D721Med (cell line): ENCODE results near the gene CYP4F8.

Experiments used
- DNase-seq: peaks from one replicate; pipeline ENCODE4 v3.0.0; 2011; ENCODE audit warnings: low spot score; ENCODE audit not compliant: insufficient read length
- FAIRE-seq: peaks from 2 replicates; lab custom pipeline; 2011; peaks lifted over from hg19 to GRCh38; lab: Jason Lieb, UNC
- TF ChIP-seq, protein P1 (sequence below): IDR thresholded peaks from 2 replicates; pipeline ENCODE4 v1.5.1; 2012; ENCODE audit warnings: mild to moderate bottlenecking, control low read depth; ENCODE audit not compliant: insufficient read depth; ENCODE audit errors: missing control alignments

The CYP4F8 gene

DNA sequence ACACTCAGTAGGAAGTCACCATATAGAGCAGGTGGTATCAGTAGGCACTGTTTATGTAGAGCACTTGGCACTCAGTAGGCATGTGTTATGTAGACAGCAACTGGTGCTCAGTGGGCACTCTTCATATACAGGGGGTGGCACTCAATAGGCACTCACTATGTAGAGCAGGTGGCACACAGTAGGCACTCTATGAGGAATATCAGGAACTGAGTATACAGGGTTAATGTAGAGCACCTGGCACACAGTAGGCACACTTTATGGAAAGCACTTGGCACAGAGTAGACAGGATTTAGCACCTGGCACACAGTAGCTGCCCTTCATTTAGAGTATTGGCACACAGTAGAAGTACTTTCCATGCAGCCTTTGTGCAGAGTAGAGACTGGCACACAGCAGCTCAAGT lies 24.6 kb downstream of the CYP4F8 start:
- DNase-seq (no peak), FAIRE-seq (no peak)
- TF ChIP-seq, protein P1, sequence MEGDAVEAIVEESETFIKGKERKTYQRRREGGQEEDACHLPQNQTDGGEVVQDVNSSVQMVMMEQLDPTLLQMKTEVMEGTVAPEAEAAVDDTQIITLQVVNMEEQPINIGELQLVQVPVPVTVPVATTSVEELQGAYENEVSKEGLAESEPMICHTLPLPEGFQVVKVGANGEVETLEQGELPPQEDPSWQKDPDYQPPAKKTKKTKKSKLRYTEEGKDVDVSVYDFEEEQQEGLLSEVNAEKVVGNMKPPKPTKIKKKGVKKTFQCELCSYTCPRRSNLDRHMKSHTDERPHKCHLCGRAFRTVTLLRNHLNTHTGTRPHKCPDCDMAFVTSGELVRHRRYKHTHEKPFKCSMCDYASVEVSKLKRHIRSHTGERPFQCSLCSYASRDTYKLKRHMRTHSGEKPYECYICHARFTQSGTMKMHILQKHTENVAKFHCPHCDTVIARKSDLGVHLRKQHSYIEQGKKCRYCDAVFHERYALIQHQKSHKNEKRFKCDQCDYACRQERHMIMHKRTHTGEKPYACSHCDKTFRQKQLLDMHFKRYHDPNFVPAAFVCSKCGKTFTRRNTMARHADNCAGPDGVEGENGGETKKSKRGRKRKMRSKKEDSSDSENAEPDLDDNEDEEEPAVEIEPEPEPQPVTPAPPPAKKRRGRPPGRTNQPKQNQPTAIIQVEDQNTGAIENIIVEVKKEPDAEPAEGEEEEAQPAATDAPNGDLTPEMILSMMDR = no peak

DNA sequence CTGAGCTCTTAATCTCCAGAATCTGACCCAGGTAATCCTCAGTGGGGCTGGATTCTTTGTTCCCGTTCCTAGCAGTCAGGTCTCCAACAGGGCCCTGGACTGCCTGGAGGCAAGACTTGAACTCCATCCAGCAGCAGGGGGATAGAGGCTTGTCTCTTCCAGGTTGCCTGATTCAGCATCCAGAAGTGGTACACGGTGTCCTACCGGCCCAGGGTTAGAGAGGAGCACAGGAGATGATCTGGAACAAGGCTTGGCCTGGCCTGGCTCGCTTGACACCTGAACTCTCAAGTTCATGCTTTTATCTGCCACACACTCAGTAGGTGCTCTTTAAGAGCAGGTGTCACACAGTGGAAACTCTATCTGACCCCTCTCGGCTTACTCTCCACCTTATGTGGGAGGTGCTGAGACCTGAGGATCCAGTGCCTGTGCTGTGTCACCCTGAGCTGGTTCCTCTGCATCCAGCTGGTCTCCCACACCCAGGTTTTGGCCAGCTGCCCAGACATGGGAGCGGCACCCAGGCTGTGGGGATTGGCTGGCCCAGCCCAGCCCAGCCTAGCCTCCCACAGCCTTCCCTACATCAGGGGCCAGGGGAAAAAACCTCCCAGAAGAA lies 25.4 kb downstream of the CYP4F8 start, which contains the start of gene CYP4F3:
TSS of gene CYP4F3 (plus strand) at position 604 of the 610 bp plus-strand sequence. CDS start 519 bp downstream, outside the sequence.
- FAIRE-seq = no peak
- TF ChIP-seq, protein P1 = no peak
- no peak for DNase-seq

DNA sequence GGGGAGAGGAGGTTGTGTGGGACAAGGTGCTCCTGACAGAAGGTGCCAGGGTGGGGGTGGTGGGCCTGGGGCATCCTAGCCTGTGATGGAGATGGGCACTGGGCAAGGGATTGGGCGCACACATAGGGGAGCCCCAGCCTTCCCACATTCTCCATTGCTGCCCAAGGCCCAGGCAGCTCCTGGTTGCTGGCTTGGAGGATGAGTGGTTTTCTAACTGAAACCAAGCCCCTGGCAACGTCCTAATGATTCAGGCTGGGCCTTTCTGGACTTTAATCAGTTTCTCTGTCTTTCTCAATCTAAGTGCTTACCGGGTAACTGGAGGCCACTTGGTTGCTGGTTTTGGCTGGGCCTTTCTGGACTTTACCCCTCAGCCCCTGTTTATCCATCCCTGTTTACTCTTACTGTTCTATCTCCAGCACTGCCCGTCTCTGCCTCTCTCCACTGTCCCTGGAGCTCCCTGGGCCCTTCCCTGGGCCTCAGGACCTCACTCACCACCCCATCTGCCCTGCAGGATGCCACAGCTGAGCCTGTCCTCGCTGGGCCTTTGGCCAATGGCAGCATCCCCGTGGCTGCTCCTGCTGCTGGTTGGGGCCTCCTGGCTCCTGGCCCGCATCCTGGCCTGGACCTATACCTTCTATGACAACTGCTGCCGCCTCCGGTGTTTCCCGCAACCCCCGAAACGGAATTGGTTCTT lies 26.0 kb downstream of the CYP4F8 start:
- FAIRE-seq (no peak), DNase-seq (no peak)
- TF ChIP-seq, protein P1 = no peak

DNA sequence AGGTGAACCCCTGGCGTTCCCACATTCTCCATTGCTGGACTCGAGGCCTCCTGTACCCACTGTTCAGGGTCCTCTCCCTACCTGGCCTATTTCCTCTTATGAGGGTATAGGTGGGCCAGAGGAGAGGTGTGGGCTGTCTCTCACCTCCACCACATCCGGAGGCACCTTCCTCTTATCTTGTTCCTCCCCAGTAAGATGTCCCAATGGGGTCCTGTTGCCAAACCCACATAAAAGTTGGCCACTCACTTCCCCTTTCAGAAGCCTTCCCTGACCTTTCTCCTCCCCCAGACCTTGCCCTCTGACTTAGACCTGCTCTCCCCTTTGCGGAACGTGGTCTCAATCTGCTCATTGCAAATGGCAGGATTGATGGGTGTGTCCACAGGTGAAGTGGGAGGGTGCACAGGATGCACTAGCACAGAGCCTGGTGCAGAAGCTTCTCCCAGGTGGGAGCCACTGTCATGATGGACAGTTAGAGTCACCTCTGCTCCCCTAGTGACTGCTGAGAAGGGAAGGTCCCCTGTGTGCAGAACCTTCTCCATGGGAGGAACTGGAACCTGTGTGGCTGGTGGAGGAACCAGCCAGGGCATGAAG lies 27.0 kb downstream of the CYP4F8 start:
- FAIRE-seq (no peak), DNase-seq (no peak)
- TF ChIP-seq, protein P1 = no peak

DNA sequence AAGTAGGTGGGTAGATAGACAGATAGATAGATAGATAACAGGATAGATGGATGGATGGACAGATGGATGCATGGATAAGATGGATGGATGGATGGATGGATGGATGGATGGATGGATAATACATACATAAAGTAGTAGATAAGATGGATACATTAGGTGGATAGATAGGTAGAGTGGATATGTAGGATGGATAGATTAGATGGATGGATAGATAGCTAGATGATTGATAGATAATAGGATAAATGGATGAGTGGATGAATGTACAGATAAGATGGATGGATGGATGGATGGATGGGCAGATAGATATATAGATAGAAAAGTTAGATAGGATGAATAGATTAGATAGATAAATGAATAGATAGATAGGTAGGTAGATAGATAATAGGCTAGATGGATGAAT lies 27.8 kb downstream of the CYP4F8 start:
- DNase-seq (no peak), FAIRE-seq (no peak)
- TF ChIP-seq, protein P1 = no peak

DNA sequence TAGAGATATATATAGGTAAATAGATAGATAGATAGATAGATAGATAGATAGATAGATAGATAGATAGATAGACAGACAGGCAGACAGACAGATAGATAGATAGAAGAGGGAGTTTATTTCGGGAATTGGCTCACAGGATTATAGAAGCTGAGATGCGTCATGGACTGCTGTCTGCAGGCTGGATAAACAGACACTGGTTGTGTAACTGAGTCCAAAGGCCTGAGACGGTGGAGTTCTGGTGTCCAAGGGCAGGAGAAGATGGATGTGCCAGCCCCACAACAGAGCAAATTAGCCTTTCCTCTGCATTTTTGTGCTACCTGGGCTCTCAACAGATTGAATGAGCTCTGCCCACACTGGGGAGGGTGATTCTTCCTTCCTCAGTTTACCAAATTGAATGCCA lies 28.4 kb downstream of the CYP4F8 start:
- no peak for FAIRE-seq
- DNase-seq = no peak
- TF ChIP-seq, protein P1 = no peak
